ENCODE measurements around the gene NEK7.
"Not testable (repeated sequence)": the region's sequence is repeated elsewhere in the genome, so short reads cannot be mapped to it uniquely, and the experiment has no call there.

Gene NEK7
- long read RNA-seq, donor 1, full-length matches to known transcripts = 14 of 14 reads
- long read RNA-seq, donor 1, partial matches to known transcripts = 0 of 14 reads
- long read RNA-seq, donor 1, other reads (novel, unspliced or antisense) = 0 of 14 reads
- long read RNA-seq, donor 2, full-length matches to known transcripts = 13 of 13 reads
- long read RNA-seq, donor 2, partial matches to known transcripts = 0 of 13 reads
- long read RNA-seq, donor 2, other reads (novel, unspliced or antisense) = 0 of 13 reads
- long read RNA-seq, donor 3, full-length matches to known transcripts = 3 of 3 reads
- long read RNA-seq, donor 3, partial matches to known transcripts = 0 of 3 reads
- long read RNA-seq, donor 3, other reads (novel, unspliced or antisense) = 0 of 3 reads
- long read RNA-seq, donor 4, full-length matches to known transcripts = 3 of 3 reads
- long read RNA-seq, donor 4, partial matches to known transcripts = 0 of 3 reads
- long read RNA-seq, donor 4, other reads (novel, unspliced or antisense) = 0 of 3 reads
- long read RNA-seq, donor 5, full-length matches to known transcripts = 8 of 8 reads
- long read RNA-seq, donor 5, partial matches to known transcripts = 0 of 8 reads
- long read RNA-seq, donor 5, other reads (novel, unspliced or antisense) = 0 of 8 reads
- long read RNA-seq, donor 6, full-length matches to known transcripts = 8 of 8 reads
- long read RNA-seq, donor 6, partial matches to known transcripts = 0 of 8 reads
- long read RNA-seq, donor 6, other reads (novel, unspliced or antisense) = 0 of 8 reads
- long read RNA-seq, donor 7, full-length matches to known transcripts = 10 of 10 reads
- long read RNA-seq, donor 7, partial matches to known transcripts = 0 of 10 reads
- long read RNA-seq, donor 7, other reads (novel, unspliced or antisense) = 0 of 10 reads
- long read RNA-seq, donor 8, full-length matches to known transcripts = 7 of 7 reads
- long read RNA-seq, donor 8, partial matches to known transcripts = 0 of 7 reads
- long read RNA-seq, donor 8, other reads (novel, unspliced or antisense) = 0 of 7 reads

GRCh38 chr1:198156745-198157240 lies at the start of gene NEK7:
Gene NEK7 (plus strand): TSS chr1:198156998. CDS start chr1:198232581, 75,583 bp downstream.
- peak; percentile 97 for DNase-seq

- DNase-seq = no peak
Observed at GRCh38 chr1:198107091-198107501, 49.7 kb upstream of the NEK7 start.

GRCh38 chr1:198108636-198109370 lies 48.0 kb upstream of the NEK7 start:
- no peak for DNase-seq

- DNase-seq = no peak
Observed at GRCh38 chr1:198109371-198109715, 47.5 kb upstream of the NEK7 start.

- DNase-seq = no peak
Observed at GRCh38 chr1:198113342-198113750, 43.5 kb upstream of the NEK7 start.

GRCh38 chr1:198116069-198116468 lies 40.7 kb upstream of the NEK7 start:
- DNase-seq = no peak

GRCh38 chr1:198116469-198116868 lies 40.3 kb upstream of the NEK7 start:
- DNase-seq = no peak

GRCh38 chr1:198117267-198117666 lies 39.5 kb upstream of the NEK7 start:
- no peak for DNase-seq

- DNase-seq = no peak
Observed at GRCh38 chr1:198118134-198118533, 38.7 kb upstream of the NEK7 start.

- no peak for DNase-seq
Observed at GRCh38 chr1:198119906-198120305, 36.9 kb upstream of the NEK7 start.

- no peak for DNase-seq
Observed at GRCh38 chr1:198121056-198121826, 35.6 kb upstream of the NEK7 start.

GRCh38 chr1:198122693-198123092 lies 34.1 kb upstream of the NEK7 start:
- DNase-seq = no peak

GRCh38 chr1:198123133-198123532 lies 33.7 kb upstream of the NEK7 start:
- DNase-seq = no peak

GRCh38 chr1:198124673-198125072 lies 32.1 kb upstream of the NEK7 start:
- DNase-seq = no peak

GRCh38 chr1:198125995-198126735 lies 30.6 kb upstream of the NEK7 start:
- no peak for DNase-seq

- DNase-seq = no peak
Observed at GRCh38 chr1:198128533-198128932, 28.3 kb upstream of the NEK7 start.

- DNase-seq = not testable (repeated sequence)
Observed at GRCh38 chr1:198130053-198130452, 26.7 kb upstream of the NEK7 start.

GRCh38 chr1:198132060-198132781 lies 24.6 kb upstream of the NEK7 start:
- DNase-seq = no peak

GRCh38 chr1:198134252-198134651 lies 22.5 kb upstream of the NEK7 start:
- DNase-seq = no peak

GRCh38 chr1:198135366-198135765 lies 21.4 kb upstream of the NEK7 start:
- DNase-seq = no peak
